ENCODE measurements around the gene SDCBP2.
"Not testable (repeated sequence)": the region's sequence is repeated elsewhere in the genome, so short reads cannot be mapped to it uniquely, and the experiment has no call there.

The SDCBP2 gene

DNA sequence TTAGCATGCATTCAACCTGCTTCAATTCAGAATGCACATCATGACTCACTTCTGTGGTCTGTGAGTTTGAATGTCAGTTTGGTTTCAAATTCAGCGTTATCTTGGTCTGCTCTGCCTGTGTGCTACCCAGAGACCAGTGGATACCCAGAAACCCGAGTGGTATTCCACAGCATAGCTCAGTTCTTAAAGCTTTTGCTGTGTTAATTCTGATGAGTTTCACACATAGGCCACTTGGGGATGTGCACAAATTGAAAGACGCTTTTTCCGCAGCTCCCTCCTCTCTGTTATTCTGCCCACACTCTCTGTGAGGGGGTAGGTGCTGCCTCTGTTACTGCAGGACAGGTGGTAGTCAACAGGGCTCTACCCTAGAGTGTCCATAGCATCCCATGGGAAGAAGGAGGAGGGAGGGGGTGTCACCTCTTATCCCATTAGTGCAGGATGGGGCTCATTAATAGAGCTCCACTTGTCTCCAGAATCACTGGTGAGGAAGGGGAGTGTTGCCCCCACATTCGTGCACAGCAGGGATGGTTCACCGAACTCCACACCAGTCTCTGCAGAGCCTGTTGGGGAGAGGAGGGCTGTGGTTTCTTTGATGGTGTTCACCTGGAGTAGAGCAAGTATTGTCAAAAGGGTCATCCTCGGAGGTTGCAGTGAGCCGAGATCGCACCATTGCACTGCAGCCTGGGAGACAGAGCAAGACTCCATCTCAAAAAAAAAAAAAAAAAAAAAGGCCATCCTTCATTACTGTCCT, 29.2 kb upstream of the SDCBP2 start:
- no peak for DNase-seq

- no peak for DNase-seq
These were observed 25.0 kb upstream of the SDCBP2 start for GRCh38 chr20:1353956-1354355.

DNA sequence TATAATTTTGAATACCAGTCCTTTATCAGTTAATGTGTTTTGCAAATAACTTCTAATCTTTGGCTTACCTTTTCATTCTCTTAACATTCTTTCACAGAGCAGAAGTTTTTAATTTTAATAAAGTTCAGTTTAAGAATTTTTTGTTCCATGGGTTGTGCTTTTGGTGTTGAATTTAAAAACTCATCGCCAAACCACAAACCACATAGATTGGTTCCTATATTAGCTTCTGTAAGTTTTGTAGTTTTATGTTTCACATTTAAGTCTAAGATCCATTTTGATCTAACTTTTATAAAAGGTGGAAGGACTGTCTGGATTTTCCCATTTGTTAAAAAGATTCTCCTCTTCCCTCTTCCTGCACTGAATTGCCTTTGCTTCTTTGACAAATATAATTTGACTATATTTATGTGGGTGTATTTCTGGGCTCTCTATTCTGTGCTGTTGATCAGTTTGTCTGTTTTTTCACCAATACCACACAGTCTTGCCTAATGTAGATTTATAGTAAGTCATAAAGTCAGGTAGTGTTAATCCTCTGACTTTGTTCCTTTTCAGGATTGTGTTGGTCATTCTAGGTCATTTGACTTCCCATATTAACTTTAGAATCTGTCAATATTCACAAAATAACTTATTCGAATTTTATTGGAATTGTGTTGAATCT, 17.5 kb upstream of the SDCBP2 start:
- no peak for DNase-seq

GRCh38 chr20:1345756-1346093, 16.8 kb upstream of the SDCBP2 start:
- no peak for DNase-seq

DNA sequence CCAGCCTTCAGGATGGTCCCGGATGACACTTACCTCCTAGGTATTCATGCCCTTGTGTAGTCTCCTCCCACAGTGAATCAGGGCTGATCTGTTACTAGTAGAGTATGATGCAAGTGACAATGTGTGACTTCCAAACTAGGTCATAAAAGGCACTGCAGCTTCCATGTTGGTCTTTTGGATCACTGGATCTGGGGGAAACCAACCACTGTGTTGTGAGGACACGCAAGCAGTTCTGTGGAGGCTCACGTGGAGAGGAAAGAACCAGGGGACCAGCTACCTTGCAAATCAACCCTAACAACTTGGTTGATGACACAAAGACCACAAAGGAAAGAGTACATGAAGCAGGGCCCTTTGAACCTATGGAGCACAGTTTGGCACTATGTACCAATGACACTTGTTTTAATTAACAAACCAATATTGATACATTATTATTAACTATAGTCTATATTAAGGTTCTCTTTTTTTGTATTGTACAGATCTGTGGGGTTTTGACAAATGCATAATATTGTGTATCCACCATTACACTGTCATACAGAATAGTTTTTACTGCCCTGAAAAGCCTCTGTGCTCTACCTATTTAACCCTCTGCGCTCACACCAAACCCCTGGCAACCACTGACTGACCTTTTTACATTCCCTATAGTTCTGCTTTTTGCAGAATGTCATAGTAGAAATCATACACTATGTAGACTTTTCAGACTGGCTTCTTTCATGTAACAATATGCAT, 16.3 kb upstream of the SDCBP2 start:
- no peak for DNase-seq

DNA sequence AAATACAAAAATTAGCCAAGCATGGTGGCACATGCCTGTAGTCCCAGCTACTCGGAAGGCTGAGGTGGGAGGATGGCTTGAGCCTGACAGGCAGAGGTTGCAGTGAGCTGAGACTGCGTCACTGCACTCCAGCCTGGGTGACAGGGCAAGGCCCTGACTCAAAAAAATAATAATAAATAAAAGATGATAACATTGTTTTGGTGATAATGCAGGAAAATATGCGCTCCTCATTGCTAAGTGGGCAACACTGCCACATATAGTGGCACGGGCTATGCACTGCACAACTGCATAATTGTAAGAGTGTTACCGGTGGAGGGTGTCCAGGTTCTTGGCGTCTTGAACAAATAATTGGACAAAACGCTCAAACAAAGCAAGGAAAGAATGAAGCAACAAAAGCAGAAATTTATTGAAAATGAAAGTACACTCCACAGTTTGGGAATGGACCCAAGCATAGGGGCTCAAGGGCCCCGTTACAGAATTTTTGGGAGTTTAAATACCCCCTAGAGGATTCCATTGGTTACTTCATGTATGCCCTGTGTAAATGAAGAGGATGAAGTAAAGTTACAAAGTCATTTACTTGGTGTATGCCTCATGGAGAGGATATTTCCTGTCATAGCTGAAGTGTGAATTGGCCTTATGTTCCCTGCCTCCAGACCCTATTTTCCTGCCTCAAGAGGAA, 14.6 kb upstream of the SDCBP2 start:
- DNase-seq = not testable (repeated sequence)

GRCh38 chr20:1341561-1342265, 12.8 kb upstream of the SDCBP2 start:
- DNase-seq = no peak

DNA sequence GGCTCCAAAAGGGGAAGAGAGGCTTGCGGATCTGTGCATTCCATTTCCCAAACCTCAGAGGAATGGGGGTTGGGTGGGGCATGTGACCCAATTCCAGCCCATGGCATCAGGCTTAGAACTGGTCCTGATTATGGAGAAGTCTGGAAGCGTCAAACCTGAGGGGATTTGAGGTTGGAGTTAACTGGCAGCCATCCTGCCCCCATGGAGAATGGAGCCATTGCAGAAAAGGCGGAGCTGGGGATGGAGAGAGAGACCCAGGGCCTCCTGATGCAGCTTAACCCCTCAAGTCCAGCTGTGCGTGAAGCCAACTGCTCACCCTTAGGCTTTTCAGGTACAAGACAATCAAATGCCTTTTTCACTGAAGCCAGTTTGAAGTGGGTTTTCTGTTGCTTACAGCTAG, 9.9 kb upstream of the SDCBP2 start:
- no peak for DNase-seq

- no peak for DNase-seq
These were observed 9.2 kb upstream of the SDCBP2 start for GRCh38 chr20:1338096-1338495.

DNA sequence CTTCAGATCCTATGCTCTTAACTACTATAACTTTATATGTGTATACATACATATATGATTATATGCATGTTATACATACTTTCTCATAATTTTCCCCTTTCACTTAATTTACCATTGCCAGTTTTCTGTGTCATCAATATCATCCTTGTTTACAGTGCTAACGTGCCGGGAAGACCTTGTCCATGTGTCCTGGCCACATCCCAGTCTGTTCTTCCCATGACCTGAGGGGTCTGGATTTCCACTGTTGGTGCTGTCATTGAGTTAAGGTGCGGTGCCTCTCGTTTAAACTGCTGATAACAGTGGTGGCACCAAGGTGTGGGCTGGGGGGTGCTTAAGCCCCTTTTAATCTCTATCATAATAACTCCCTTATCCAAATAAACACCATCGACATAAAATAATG, 8.5 kb upstream of the SDCBP2 start:
- no peak for DNase-seq

DNA sequence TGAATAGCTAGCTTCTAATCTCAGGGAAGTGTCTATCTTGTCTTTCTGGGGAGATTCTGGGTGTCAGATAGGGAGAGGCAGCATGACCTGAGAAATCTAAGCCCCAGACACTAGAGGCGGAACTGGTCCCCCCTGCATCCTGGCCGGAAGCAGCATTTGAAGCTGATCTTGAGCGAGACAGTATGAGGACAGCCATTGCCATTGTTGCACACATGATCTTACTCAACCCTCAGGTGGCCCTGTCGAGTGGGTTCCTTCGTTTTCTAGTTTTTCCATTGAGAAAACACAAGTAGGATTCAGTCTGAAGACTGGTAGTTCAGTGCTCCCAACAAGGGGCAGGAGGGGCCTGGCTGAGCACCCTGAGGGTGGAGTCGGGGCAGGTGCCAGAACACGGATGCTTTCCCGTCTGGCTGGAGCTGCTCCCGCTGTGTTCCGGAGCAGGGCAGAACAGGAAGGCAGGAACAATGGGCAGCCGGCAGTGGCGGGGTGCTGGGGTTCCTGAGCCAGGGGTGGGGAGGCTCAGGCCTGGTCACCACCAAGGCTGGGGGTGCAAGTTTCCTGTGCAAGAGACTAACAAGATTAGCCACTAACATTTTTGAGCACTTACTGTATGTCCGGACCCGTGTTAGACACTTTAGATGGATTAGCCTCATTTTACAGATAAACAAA, 7.9 kb upstream of the SDCBP2 start:
- DNase-seq = no peak

DNA sequence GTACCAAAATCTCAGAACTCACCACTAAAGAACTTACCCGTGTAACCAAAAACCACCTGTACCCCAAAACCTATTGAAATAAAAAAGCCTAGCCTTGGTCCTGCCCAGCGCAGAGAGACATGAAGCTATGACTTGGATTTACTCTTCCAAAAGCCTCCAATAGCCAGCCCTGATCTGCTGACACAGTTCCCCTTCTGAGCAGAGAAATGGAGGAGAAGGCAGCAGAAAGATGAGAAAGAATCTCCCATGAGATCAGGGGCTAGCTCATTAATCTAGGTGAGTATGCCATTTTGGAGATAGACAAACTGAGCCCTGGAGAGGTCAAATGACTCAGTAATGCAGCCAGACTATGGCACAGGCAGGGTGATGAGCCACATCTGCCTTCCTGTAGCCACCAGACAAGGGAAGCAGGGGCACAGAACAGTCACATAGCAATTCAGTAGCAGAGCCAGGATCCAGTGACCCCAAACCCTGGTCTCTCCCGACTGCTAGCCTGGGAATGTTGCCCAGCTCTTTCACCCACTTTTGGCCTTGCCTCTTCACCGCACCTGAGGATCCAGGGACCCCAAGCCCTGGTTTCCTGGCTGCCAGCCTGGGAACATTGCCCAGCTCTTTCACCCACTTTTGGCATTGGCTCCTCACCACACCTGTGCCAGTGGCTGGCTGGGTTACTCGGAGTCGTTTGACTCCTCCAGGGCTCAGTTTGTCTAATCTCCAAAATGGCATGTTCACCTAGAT, 7.2 kb upstream of the SDCBP2 start:
- no peak for DNase-seq

- no peak for DNase-seq
These were observed 5.8 kb upstream of the SDCBP2 start for GRCh38 chr20:1334761-1335160.

DNA sequence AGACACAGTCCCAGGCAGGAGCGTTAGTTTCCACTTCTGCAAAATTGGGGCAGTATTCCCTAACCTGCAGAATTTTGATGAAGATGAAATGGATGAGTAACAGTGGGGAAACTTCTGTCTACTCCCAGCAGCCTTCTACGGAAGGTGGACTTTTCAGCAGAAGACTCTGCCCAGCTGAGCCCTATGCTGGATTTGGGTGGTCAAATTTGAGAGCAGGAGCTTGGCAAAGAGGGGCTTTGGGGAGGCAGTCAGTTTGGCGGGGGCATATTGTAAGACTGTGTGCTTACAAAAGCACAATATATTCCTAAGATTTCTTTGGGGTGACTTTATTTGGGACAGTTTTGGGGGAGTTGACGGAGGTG, 5.4 kb upstream of the SDCBP2 start:
- no peak for DNase-seq

- DNase-seq = no peak
These were observed 4.8 kb upstream of the SDCBP2 start for GRCh38 chr20:1333462-1334369.

DNA sequence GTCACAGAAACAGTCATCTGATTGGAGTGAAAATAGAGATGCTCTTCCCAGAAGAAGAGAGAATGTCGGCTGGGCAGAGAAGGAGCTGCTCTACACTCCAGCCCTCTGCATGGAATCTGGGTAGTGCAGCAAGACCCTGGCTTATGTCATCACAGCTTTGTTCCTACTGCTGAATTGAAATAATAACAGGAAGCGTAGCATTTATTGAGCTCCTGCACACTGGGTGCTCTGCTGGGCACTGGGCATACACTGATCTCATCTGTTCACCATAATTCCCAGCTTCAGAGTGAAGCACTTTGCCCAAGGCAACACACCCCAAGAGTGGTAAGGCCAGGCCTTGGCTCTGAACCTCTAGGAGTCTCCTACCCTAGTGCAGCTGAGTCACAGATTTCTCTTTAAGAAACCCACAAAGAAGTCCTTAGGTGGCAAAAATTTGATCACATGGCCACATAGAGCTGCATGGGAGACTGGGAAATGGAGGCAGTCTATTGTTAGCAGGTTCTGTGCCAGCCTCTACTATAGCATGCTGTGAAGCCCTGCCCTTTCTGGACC, 3.9 kb upstream of the SDCBP2 start:
- no peak for DNase-seq

- no peak for DNase-seq
These were observed 3.0 kb upstream of the SDCBP2 start for GRCh38 chr20:1331801-1332453.

- no peak for DNase-seq
These were observed 2.2 kb upstream of the SDCBP2 start for GRCh38 chr20:1331101-1331500.

DNA sequence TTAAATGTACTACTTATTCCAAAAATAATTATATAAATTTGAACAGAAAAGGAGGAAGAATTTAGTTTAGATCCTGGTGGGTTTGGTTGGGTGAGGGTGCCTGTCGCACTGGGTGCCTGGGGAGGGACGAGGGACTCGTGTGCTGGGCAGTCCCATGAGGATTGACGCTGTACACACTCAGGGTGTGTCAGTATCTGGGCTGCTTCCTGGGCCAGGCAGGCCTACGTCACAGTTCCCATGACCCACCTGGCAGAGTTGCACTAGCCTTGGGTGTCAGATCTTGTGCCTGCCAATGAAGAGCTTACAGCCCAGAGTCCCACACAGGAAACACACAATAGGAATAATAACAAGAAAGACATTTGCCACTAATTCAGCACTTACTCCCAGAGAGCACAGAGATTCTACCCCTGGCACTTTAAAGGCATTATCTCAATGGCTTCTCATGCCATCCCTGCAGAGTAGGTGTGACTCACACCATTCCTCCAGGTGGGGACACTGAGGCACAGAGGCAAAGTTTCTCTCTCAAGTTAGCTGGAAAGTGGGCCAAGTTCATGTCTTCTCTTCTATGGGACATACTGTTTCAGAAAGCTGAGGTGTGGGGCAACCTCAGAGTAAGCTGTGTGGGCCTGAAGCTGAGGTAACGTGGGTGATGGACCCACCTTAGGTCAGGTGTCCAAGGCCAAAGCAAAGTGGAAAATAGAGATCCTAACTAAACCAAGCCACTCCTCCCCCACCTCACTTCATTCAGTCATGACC, 1.3 kb upstream of the SDCBP2 start:
- DNase-seq = no peak
